ENCODE data around the gene PLG.
"Not testable (repeated sequence)": the region's sequence is repeated elsewhere in the genome, so short reads cannot be mapped to it uniquely, and the experiment has no call there.

PLG gene

GRCh38 chr6:160701918-160702680 is at the start of gene PLG:
PLG (plus strand) TSS chr6:160702244; CDS start chr6:160702305, 61 bp downstream.
- H3K36me3 ChIP-seq (replicated peaks); H3K9me3 ChIP-seq; in situ Hi-C loops (cut with MboI; ENCODE audit: low sequenced_read_pairs); H3K27me3 ChIP-seq (ENCODE audit: low read depth); DNase-seq (ENCODE audit: low spot score in 2 of 2); H3K4me3 ChIP-seq; H3K4me1 ChIP-seq: not testable (repeated sequence)

GRCh38 chr6:160659562-160659961 is 42.5 kb upstream of the PLG start:
- no peak for DNase-seq (ENCODE audit: low spot score in 2 of 2)
- Histone ChIP-seq H3K4me3 (no peak overlapping the region), H3K9me3 (no peaks in the 10 kb centered on the region), H3K27me3 (ENCODE audit: low read depth) (no peaks in the 10 kb centered on the region), H3K36me3 (replicated peaks) (no peaks in the 10 kb centered on the region), H3K4me1 (no peaks in the 10 kb centered on the region)
- in situ Hi-C loops (cut with MboI; ENCODE audit: low sequenced_read_pairs) = no loop called here

GRCh38 chr6:160661216-160661615 is 40.8 kb upstream of the PLG start:
- no peak for DNase-seq (ENCODE audit: low spot score in 2 of 2)
- in situ Hi-C loops (cut with MboI; ENCODE audit: low sequenced_read_pairs) = no loop called here
- no peaks in the 10 kb centered on the region for H3K9me3 ChIP-seq

GRCh38 chr6:160662429-160662828 is 39.6 kb upstream of the PLG start:
- in situ Hi-C loops (cut with MboI; ENCODE audit: low sequenced_read_pairs) = no loop called here
- H3K4me3 ChIP-seq = no peak overlapping the region
- no peaks in the 10 kb centered on the region for H3K9me3 ChIP-seq
- H3K27me3 ChIP-seq (ENCODE audit: low read depth) = no peaks in the 10 kb centered on the region
- DNase-seq (ENCODE audit: low spot score in 2 of 2) = no peak
- H3K36me3 ChIP-seq (replicated peaks) = no peaks in the 10 kb centered on the region
- H3K4me1 ChIP-seq = no peaks in the 10 kb centered on the region

More at GRCh38 chr6:160661216-160661615, 40.8 kb upstream of the PLG start:
- Histone ChIP-seq H3K27me3 (ENCODE audit: low read depth) (no peaks in the 10 kb centered on the region), H3K4me1 (no peaks in the 10 kb centered on the region), H3K4me3 (no peak overlapping the region), H3K36me3 (replicated peaks) (no peaks in the 10 kb centered on the region)

GRCh38 chr6:160662842-160663241 is 39.2 kb upstream of the PLG start:
- H3K36me3 ChIP-seq (replicated peaks) = no peaks in the 10 kb centered on the region
- no peak for DNase-seq (ENCODE audit: low spot score in 2 of 2)
- in situ Hi-C loops (cut with MboI; ENCODE audit: low sequenced_read_pairs) = no loop called here
- H3K4me1 ChIP-seq = no peaks in the 10 kb centered on the region
- H3K9me3 ChIP-seq = no peaks in the 10 kb centered on the region
- H3K4me3 ChIP-seq = no peak overlapping the region
- no peaks in the 10 kb centered on the region for H3K27me3 ChIP-seq (ENCODE audit: low read depth)

GRCh38 chr6:160664198-160664597 is 37.8 kb upstream of the PLG start, which contains the start of gene LPA:
LPA (minus strand) TSS chr6:160664275; CDS start chr6:160664214, 61 bp downstream.
- H3K4me1 ChIP-seq; H3K27me3 ChIP-seq (ENCODE audit: low read depth); H3K4me3 ChIP-seq; DNase-seq (ENCODE audit: low spot score in 2 of 2); in situ Hi-C loops (cut with MboI; ENCODE audit: low sequenced_read_pairs); H3K9me3 ChIP-seq; H3K36me3 ChIP-seq (replicated peaks): not testable (repeated sequence)

- Histone ChIP-seq H3K27me3 (ENCODE audit: low read depth) (no peaks in the 10 kb centered on the region), H3K36me3 (replicated peaks) (no peaks in the 10 kb centered on the region), H3K9me3 (no peaks in the 10 kb centered on the region), H3K4me3 (no peak overlapping the region), H3K4me1 (no peaks in the 10 kb centered on the region)
- peak; percentile 29 to 56 for DNase-seq (ENCODE audit: low spot score in 2 of 2)
- in situ Hi-C loops (cut with MboI; ENCODE audit: low sequenced_read_pairs) = no loop called here
Measured at GRCh38 chr6:160667639-160668481, 34.2 kb upstream of the PLG start.

GRCh38 chr6:160668589-160668988 is 33.5 kb upstream of the PLG start:
- Histone ChIP-seq H3K4me3 (no peak overlapping the region), H3K9me3 (no peaks in the 10 kb centered on the region), H3K4me1 (no peaks in the 10 kb centered on the region), H3K27me3 (ENCODE audit: low read depth) (no peaks in the 10 kb centered on the region), H3K36me3 (replicated peaks) (no peaks in the 10 kb centered on the region)
- no peak for DNase-seq (ENCODE audit: low spot score in 2 of 2)
- in situ Hi-C loops (cut with MboI; ENCODE audit: low sequenced_read_pairs) = no loop called here

GRCh38 chr6:160676418-160676817 is 25.6 kb upstream of the PLG start:
- DNase-seq (ENCODE audit: low spot score in 2 of 2); H3K9me3 ChIP-seq; H3K36me3 ChIP-seq (replicated peaks); H3K4me3 ChIP-seq; in situ Hi-C loops (cut with MboI; ENCODE audit: low sequenced_read_pairs); H3K4me1 ChIP-seq; H3K27me3 ChIP-seq (ENCODE audit: low read depth): not testable (repeated sequence)

- Histone ChIP-seq H3K4me1 (no peaks in the 10 kb centered on the region), H3K4me3 (no peak overlapping the region), H3K9me3 (no peaks in the 10 kb centered on the region), H3K36me3 (replicated peaks) (no peaks in the 10 kb centered on the region), H3K27me3 (ENCODE audit: low read depth) (no peaks in the 10 kb centered on the region)
- no peak for DNase-seq (ENCODE audit: low spot score in 2 of 2)
- in situ Hi-C loops (cut with MboI; ENCODE audit: low sequenced_read_pairs) = no loop called here
Measured at GRCh38 chr6:160678230-160678629, 23.8 kb upstream of the PLG start.

- no peaks in the 10 kb centered on the region for H3K36me3 ChIP-seq (replicated peaks)
- no peaks in the 10 kb centered on the region for H3K27me3 ChIP-seq (ENCODE audit: low read depth)
- H3K4me3 ChIP-seq = no peak overlapping the region
- H3K9me3 ChIP-seq = no peaks in the 10 kb centered on the region
- H3K4me1 ChIP-seq = no peaks in the 10 kb centered on the region
- DNase-seq (ENCODE audit: low spot score in 2 of 2) = no peak
- in situ Hi-C loops (cut with MboI; ENCODE audit: low sequenced_read_pairs) = no loop called here
Measured at GRCh38 chr6:160678744-160679401, 23.2 kb upstream of the PLG start.

- H3K4me1 ChIP-seq = no peaks in the 10 kb centered on the region
- in situ Hi-C loops (cut with MboI; ENCODE audit: low sequenced_read_pairs) = no loop called here
- no peaks in the 10 kb centered on the region for H3K9me3 ChIP-seq
- DNase-seq (ENCODE audit: low spot score in 2 of 2) = peak in 1 of 2 experiments; percentile 27
- no peak overlapping the region for H3K4me3 ChIP-seq
- H3K36me3 ChIP-seq (replicated peaks) = no peaks in the 10 kb centered on the region
- no peaks in the 10 kb centered on the region for H3K27me3 ChIP-seq (ENCODE audit: low read depth)
Measured at GRCh38 chr6:160679402-160679769, 22.7 kb upstream of the PLG start.

- H3K9me3 ChIP-seq; in situ Hi-C loops (cut with MboI; ENCODE audit: low sequenced_read_pairs); H3K4me1 ChIP-seq; H3K27me3 ChIP-seq (ENCODE audit: low read depth); H3K36me3 ChIP-seq (replicated peaks); DNase-seq (ENCODE audit: low spot score in 2 of 2); H3K4me3 ChIP-seq: not testable (repeated sequence)
Measured at GRCh38 chr6:160685101-160685761, 16.8 kb upstream of the PLG start.

Data from HAP-1 (cell line).